Gastroesophageal sphincter (tissue), 3 donors: Measurements from ENCODE around the gene FBP1.

Experiments
- EP300 ChIP-seq: sonication (generic); formaldehyde crosslinking; IDR thresholded peaks from one replicate; pipeline ENCODE4 v1.6.1; 2017; ENCODE audit warnings: antibody characterized with exemption, mild to moderate bottlenecking
- POLR2A ChIP-seq, 2 donors: fragments of 450-650 bp; IDR thresholded peaks; one replicate each; pipeline ENCODE4 v1.6.1; 2017; ENCODE audit warnings: antibody characterized with exemption in 2 of 2, mild to moderate bottlenecking in 2 of 2, moderate library complexity in 1 of 2
- POLR2AphosphoS5 ChIP-seq: sonication (generic); formaldehyde crosslinking; IDR thresholded peaks from one replicate; pipeline ENCODE4 v1.6.1; 2017; ENCODE audit warnings: antibody characterized with exemption
- TF ChIP-seq, protein P1 (sequence below), 4 experiments: fragments of 200-600 bp in 2 of 4; fragments of 450-650 bp in 2 of 4; sonication (generic) in 1 of 4; IDR thresholded peaks; one replicate each; pipeline ENCODE4 v1.5.1; 2017 to 2019; ENCODE audit warnings: antibody characterized with exemption in 4 of 4, mild to moderate bottlenecking in 2 of 4, moderate library complexity in 2 of 4

- TF ChIP-seq EP300 (no peak), POLR2A (IDR thresholded peaks at IDR 0.05) (no peak), POLR2AphosphoS5 (no peak)
- TF ChIP-seq, protein P1, sequence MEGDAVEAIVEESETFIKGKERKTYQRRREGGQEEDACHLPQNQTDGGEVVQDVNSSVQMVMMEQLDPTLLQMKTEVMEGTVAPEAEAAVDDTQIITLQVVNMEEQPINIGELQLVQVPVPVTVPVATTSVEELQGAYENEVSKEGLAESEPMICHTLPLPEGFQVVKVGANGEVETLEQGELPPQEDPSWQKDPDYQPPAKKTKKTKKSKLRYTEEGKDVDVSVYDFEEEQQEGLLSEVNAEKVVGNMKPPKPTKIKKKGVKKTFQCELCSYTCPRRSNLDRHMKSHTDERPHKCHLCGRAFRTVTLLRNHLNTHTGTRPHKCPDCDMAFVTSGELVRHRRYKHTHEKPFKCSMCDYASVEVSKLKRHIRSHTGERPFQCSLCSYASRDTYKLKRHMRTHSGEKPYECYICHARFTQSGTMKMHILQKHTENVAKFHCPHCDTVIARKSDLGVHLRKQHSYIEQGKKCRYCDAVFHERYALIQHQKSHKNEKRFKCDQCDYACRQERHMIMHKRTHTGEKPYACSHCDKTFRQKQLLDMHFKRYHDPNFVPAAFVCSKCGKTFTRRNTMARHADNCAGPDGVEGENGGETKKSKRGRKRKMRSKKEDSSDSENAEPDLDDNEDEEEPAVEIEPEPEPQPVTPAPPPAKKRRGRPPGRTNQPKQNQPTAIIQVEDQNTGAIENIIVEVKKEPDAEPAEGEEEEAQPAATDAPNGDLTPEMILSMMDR (IDR thresholded peaks at IDR 0.05), result no peak
Measured at GRCh38 chr9:94600715-94601114, 38.6 kb downstream of the FBP1 start.
